ENCODE data around the gene LCN2. TPM values are rescaled to one million over a fixed set of nuclear protein-coding genes. Genes with fewer than 3 reads are reported as not detected.

Gene LCN2
- not detected in 2 replicates for total RNA-seq

GRCh38 chr9:128149001-128149701 is at the start of gene LCN2:
Gene LCN2 (plus strand): TSS chr9:128149453. CDS start chr9:128149526, 73 bp downstream.

GRCh38 chr9:128127568-128127989 is 21.7 kb upstream of the LCN2 start, which contains the start of gene PTGES2:
Gene PTGES2 (minus strand): TSS chr9:128127729. CDS start chr9:128127717, 12 bp downstream.

GRCh38 chr9:128159784-128160602 is 10.7 kb downstream of the LCN2 start, which contains the start of gene BBLN:
Gene BBLN (plus strand): TSS chr9:128160265. CDS start chr9:128160408, 143 bp downstream.

GRCh38 chr9:128191406-128192046 is 42.3 kb downstream of the LCN2 start, which contains the start of gene CIZ1:
Gene CIZ1 (minus strand): TSS chr9:128191572. CDS start chr9:128190857, 715 bp downstream.

Other genes with a start within 250 kb of the LCN2 start
- 45.4 and 49.1 TPM in 2 replicates for gene ST6GALNAC6, start 249.8 kb upstream of the LCN2 start, total RNA-seq
- gene ST6GALNAC4, start 232.4 kb upstream of the LCN2 start, total RNA-seq = 32.6 and 41.0 TPM in 2 replicates
- 2.1 and 4.0 TPM in 2 replicates for gene PIP5KL1, start 218.7 kb upstream of the LCN2 start, total RNA-seq
- gene DPM2, start 211.6 kb upstream of the LCN2 start, total RNA-seq = 30.9 and 38.5 TPM in 2 replicates
- gene EEIG1, start 168.5 kb upstream of the LCN2 start, total RNA-seq = 3.0 and 4.2 TPM in 2 replicates
- 9.2 and 10.3 TPM in 2 replicates for gene NAIF1, start 82.1 kb upstream of the LCN2 start, total RNA-seq
- gene SLC25A25, start 81.2 kb upstream of the LCN2 start, total RNA-seq = 11.1 and 11.4 TPM in 2 replicates
- gene PTGES2, start 21.7 kb upstream of the LCN2 start, total RNA-seq = 63.5 and 70.3 TPM in 2 replicates
- gene BBLN, start 10.8 kb downstream of the LCN2 start, total RNA-seq = 188 and 202 TPM in 2 replicates
- gene CIZ1, start 42.1 kb downstream of the LCN2 start, total RNA-seq = 60.9 and 68.8 TPM in 2 replicates
- 4.5 and 5.7 TPM in 2 replicates for gene DNM1, start 53.9 kb downstream of the LCN2 start, total RNA-seq
- gene GOLGA2, start 126.6 kb downstream of the LCN2 start, total RNA-seq = 90.8 and 91.0 TPM in 2 replicates
- gene SWI5, start 126.8 kb downstream of the LCN2 start, total RNA-seq = 44.6 and 49.2 TPM in 2 replicates
- 11.1 and 15.5 TPM in 2 replicates for gene TRUB2, start 173.0 kb downstream of the LCN2 start, total RNA-seq
- 48.3 and 53.5 TPM in 2 replicates for gene COQ4, start 173.4 kb downstream of the LCN2 start, total RNA-seq
- gene SLC27A4, start 191.1 kb downstream of the LCN2 start, total RNA-seq = 20.7 and 21.1 TPM in 2 replicates
- 43.3 and 45.6 TPM in 2 replicates for gene URM1, start 221.9 kb downstream of the LCN2 start, total RNA-seq